Heart left ventricle (tissue), 13 donors: Measurements from ENCODE around the gene ZNF444.

Source experiments
- CTCF ChIP-seq, 12 donors: fragments of 200-600 bp; sonication (generic) in 4 of 12; IDR thresholded peaks; one replicate each; pipeline versions ENCODE4 v1.5.0 to v1.8.0; 2018 to 2022; ENCODE audit warnings: antibody characterized with exemption in 12 of 12, mild to moderate bottlenecking in 5 of 12
- POLR2A ChIP-seq, 2 donors: fragments of 450-650 bp; IDR thresholded peaks; one replicate each; pipeline ENCODE4 v1.6.1; 2017; ENCODE audit warnings: antibody characterized with exemption in 2 of 2, mild to moderate bottlenecking in 2 of 2, moderate library complexity in 2 of 2
- donor health status: ischemic (EF 13 %, LVEDD 7.1; RV severe dilation, severe dysfunction).
- donor health status: DM: no; HTN: yes; CAD: no.
- donor health status: DM: no; HTN: no; CAD: no.
- donor health status: ischemic (EF 25% LVEDD 6.9; RV normal size, moderate dysfunction).
- donor health status: ischemic (EF 25% LVEDD 5.7; RV mildly dilated, moderate dysfunction).
- donor health status: ischemic (EF 35%, LVEDD 5.7; RV mildly dilated, moderate dysfunction).
- donor health status: nonischemic (EF 11% LVEDD 7.7; RV severe dilation, severe dysfunction).
- donor health status: DM: yes; HTN: yes; CAD: no.
- donor health status: PGD.
- donor health status: ischemic (EF 29% LVEDD 5.4; RV normal size, mild dysfunction).
- donor health status: nonischemic (EF 23%, LVEDD 6.1; RV moderate dilation, normal function).

GRCh38 chr19:56111601-56112312 lies 29.3 kb upstream of the ZNF444 start:
- TF ChIP-seq CTCF (IDR thresholded peaks at IDR 0.05) (no peak), POLR2A (IDR thresholded peaks at IDR 0.05) (no peak)
